ENCODE results near the gene TAC1.
"Not testable (repeated sequence)": the region's sequence is repeated elsewhere in the genome, so short reads cannot be mapped to it uniquely, and the experiment has no call there.

Gene TAC1, protein sequence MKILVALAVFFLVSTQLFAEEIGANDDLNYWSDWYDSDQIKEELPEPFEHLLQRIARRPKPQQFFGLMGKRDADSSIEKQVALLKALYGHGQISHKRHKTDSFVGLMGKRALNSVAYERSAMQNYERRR

DNA sequence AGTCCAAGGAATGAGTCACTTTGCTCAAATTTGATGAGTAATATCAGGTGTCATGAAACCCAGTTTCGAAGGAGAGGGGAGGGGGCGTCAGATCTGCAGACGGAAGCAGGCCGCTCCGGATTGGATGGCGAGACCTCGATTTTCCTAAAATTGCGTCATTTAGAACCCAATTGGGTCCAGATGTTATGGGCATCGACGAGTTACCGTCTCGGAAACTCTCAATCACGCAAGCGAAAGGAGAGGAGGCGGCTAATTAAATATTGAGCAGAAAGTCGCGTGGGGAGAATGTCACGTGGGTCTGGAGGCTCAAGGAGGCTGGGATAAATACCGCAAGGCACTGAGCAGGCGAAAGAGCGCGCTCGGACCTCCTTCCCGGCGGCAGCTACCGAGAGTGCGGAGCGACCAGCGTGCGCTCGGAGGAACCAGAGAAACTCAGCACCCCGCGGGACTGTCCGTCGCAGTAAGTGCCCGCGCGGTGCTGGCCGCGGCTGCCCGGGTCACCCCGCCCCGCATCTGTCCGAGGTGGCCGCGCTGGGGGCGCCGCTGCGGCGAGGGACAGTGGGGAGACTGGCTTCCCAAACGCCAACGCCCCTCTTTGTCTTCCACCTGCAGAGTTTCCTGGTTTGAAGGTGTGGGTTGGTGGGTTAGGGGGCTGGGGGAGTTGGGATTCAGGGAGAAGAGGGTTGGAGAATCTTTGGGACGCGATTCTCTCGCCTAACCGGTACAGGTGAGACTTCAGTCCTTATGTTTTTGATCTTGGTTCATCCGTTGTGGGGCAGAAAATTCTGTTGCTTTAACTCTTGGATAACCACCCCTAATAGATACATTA is at the start of gene TAC1:
Gene TAC1 (plus strand): TSS at position 351 of the 829 bp plus-strand sequence. CDS start 527 bp downstream, outside the sequence.
- no peak for DNase-seq (ENCODE audit: low spot score)

DNA sequence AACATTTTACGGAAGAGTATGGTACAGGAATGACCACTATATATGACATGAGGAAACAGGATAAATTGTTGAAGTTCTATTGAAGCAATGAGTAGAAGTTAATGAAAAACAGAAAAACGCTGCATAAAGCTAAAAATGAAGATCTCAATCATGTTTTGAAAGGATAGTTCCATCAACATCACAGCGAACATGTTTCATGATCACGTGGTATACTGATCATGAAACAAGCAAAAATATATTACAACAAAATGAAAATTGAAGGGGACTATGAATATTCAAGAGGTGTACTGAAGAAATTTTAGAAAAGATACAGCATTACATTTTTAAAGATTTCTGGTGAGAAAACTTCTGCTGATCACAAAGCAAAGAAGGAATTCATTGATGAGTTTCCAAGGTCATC is 45.9 kb upstream of the TAC1 start:
- no peak for DNase-seq (ENCODE audit: low spot score)

DNA sequence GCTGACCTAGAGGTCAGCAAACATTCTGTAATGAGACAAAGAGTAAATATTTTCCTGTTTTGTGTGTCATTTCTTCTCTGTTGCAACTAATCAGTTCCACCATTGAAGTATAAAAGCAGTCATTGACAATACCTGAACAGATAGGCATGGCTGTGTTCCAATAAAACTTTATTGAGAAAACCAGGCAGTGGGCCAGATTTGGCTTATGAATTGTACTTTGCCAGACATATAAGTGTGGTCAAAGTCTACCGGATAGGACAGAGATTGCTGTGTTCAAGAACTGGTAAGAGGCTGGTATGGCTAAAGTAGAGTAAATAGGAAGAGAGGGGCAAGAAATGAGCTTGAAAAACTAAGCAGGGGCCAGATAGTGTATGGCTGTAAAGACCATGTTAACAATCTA is 38.3 kb upstream of the TAC1 start:
- no peak for DNase-seq (ENCODE audit: low spot score)

DNA sequence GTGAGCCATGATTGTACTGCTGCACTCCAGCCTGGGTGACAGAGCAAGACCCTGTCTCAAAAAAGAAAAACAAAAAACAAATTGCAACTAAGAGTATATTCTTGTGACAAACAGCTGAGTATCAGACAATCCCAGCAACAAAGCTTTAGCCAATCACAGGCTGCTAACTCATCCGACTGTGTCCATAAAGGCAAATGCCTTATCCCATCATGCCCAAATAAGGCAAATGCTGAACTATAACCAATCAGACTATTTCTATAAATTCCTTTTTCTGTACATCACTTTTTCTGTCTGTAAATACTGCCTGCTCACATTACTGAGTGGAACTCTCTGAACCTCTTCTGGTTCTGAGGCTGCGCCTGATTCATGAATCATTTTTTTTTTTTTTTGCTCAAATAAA is 37.5 kb upstream of the TAC1 start:
- no peak for DNase-seq (ENCODE audit: low spot score)

DNA sequence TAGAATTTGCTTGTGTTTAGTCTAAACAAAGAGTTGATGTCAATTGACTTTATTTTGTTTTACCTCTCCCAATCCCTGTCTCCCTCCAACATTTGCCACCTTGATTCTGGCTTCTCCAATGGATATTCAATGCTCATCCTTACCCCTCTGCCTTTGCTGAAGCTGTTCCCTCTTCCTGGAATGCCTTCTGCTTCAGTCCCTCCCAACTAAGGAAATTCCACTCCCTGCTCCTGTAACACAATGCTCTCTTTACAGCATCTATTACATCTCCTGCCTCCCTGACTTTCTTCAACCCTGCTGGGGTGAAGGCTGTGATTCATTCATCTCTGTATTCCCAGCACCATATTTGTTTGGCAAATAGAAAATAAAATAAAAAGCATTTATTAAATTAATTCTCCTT is 34.5 kb upstream of the TAC1 start:
- DNase-seq (ENCODE audit: low spot score), result no peak

DNA sequence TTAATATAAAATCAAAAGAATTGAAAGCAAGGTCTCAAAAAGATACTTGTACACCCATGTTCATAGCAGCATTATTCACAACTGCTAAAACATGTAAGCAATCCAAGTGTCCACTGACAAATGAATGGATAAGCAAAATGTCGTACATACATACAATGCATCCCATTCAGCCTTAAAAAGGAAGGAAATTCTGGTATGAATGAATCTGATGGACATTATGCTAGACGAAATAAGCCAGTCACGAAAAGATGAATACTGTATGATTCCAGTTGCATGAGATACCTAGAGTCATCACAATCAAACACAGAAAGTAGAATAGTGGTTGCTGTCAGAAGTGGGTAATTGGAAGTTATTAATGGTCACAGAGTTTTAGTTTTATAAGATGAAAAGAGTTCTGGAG is 9.5 kb upstream of the TAC1 start:
- DNase-seq (ENCODE audit: low spot score), result no peak

DNA sequence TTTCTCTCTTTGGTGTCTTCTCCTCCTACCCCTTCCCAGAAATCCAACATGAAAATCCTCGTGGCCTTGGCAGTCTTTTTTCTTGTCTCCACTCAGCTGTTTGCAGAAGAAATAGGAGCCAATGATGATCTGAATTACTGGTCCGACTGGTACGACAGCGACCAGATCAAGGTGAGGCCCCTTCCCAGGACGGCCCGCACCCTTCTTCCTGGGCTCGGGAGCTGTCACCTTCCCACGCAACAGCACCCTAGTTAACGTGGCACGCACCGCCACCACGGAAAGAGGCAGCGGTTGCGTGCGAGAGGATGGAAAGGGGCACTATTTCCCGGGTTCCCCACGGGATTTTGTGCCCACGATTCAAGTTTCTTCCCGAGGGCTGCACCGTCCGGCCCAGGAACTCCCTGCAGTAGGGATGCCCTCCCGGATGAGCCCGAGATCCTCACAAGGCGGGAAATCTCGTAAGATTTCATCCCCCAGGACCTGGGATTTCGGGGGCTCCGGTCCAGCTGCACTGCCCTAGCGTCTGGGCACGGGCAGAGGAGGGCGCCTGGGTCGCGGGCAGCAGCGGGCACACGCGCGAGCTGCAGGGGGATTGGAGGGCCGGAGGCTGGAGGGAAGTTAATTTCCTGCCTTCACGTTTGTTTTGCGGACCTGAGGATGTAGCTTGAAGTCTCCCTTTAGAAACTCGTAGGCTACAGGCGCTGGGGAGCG is 834 bp downstream of the TAC1 start:
- DNase-seq (ENCODE audit: low spot score), result no peak

DNA sequence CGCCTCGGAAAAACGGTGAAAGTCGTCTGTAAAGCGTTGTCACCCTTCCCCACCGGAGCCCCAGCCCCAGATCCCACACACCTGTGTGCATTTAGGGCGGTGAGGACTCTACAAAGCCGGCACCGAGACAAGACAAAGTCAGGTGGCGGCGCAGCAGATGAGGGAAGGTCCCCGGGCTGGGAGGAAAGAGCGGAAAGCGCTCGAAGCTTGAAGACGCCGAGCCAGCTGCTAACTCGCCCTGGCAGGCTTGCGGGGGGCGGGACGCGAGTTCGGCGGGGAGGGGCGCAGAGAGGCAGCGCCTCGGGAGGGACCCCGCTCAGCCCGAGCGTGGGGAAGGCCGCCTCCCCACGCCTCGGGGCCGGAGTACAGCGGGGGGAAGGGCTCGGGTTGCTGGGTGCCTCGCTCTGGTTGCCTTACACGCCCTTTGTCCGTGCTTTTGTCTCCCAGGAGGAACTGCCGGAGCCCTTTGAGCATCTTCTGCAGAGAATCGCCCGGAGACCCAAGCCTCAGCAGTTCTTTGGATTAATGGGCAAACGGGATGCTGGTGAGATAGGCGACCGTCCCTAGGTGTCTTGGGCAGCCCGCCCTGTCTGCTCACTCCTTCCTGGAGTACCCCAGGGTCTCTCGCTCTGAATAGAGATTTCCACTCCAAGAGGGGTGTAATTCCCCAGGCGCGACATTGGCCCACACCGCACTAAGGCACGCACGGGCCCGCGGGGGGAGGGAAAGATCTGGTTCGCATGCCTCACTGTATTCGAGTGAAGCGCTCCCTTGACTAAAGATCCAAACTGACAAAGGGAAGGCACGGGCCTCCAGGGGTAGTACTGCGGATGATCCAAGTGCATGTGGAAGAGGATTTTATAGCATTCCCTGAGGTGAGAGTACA is 1.6 kb downstream of the TAC1 start:
- no peak for DNase-seq (ENCODE audit: low spot score)

DNA sequence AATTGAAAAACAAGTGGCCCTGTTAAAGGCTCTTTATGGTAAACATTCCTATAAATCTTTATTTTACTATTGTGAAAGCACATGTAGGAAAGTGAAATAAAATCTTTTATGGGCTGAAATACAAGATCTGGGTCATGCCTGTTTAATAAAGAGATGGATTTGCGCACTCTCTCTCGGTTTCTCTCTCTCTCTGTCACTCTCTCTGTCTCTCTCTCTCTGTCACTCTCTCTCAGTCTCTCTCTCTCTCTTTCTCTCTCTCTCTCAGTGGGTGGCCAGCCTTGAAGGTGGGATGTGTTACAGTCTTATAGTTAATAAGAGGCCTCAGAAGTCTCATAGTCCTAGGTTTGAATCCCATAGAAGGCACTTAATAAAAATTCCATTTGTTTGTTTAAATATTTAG is 2.4 kb downstream of the TAC1 start:
- no peak for DNase-seq (ENCODE audit: low spot score)

DNA sequence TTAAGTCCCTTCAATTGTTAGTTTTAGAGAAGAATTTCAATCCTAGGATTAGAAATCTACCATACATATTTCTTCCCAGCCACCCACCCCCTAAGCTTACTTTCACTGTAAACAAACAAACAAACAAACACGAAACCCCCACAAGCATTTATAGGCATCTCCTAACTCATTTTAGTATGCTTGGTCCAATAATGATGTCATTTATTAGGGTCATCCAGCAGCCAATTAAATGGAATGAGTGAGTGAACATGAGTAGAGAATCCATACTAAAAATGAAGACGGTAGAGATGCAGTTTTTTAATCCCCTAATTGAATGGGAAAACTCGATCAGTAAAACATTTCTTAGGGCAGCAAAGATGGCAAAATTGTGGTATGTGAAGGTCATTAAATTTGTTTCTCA is 3.2 kb downstream of the TAC1 start:
- DNase-seq (ENCODE audit: low spot score), result no peak

DNA sequence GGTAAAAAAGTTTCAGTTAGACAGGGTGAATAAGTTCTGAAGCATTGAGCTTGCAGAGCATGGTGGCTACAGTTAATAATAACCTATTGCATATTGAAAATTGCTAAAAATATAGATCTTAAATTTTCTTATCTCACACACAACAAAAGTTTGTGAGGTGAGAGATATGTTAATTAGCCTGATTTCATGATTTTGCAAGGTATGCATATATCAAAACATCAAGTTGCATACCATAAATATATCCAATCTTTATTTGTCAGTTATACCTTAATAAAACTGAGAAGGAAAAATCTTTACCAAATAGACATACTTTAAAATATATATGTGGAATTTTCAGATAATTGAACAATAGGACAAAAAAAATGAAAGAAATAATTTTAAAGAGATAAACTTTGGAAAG is 16.6 kb downstream of the TAC1 start:
- DNase-seq (ENCODE audit: low spot score), result no peak

DNA sequence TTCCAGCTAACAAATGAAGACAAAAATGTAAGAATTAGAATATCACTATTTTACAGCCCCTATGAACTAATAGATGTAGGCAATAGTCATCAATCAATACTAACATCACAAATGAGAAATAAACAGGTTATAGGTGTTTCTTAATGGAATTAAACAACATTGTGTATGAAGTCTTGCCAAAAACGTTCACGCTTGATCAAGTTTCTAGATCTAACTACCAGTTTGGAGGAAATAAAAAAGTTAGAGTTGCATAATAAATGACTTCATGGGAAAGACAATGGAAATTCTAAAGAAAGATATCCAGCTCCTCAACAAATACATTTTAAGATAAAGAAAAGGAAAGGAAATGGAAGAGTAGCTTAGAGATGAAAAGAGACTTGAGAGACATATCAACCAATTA is 19.7 kb downstream of the TAC1 start:
- no peak for DNase-seq (ENCODE audit: low spot score)

DNA sequence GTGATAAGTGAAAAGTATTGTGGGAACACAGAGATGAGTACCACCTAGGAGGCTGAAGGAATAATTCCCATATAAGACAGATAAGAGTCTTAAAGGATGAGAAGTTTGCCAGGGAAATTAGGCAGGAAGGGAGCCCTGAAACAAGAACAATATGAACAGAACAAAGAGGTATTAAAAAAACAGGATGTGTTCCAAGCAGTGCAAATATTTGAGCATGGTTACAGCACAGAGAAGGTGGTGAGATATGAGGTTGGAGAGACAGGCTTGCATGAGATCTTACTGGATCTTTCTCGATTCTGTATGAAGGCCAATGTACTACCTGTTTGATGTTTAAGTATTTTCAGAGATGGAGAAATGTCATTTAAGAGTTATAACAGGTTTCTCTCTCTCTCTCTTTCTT is 20.3 kb downstream of the TAC1 start:
- DNase-seq (ENCODE audit: low spot score), result no peak

DNA sequence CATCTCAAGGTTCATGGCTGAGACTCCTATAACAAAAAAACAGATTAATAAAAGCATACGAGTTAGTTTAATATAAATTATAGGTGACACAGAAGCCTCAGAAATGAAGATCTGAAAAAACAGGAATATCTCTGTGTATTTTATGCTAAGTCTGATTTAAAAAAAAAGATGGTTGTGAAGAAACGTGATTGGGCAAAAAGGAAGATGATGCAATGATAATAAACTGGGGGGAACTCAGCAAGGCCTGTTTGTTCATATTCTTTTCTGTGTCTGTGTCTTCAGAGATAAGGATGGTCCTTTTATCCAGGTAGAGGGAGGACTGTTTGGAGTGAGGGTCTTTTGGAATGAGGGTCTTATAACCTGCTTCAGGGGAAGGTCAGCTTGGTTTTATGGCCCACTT is 25.9 kb downstream of the TAC1 start:
- DNase-seq (ENCODE audit: low spot score), result no peak

DNA sequence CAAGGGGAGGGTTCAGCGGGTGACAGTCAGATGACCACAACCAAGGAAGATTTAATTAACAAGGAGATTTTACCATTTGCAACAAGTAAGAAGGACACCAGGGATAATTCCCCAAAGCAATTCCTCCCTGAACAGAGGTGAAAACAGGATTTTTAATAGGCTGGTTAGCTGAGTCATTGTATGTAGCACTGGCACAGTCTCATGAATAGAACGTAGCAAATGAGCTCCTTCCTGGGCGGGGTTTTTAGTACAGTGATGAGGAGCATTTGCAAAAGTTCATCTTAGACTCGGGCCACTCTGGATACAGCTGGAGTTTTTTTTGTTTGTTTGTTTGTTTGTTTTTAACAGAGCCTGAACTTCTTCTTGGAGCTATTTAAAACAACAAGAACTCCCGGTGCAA is 39.0 kb downstream of the TAC1 start:
- peak; percentile 25 for DNase-seq (ENCODE audit: low spot score)

DNA sequence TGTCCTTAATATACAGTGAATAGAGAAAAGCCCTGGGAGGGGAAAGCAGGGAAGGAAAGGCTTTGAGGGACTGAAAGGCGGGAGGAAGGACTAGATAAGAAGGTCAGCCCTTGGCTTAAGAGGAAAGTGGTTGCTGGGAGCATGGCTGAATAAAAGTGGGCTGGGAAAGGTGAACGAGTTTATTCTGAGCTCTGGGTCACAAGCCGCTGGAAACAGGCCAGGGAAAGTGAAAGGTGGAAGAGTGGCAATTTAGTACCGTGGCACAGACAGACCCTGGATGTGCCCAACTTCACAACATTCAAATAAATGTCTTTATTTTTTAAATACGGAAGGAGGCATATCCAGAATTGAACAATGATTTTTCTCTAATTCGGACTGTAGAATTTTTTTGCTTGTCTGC is 39.7 kb downstream of the TAC1 start:
- DNase-seq (ENCODE audit: low spot score), result no peak

DNA sequence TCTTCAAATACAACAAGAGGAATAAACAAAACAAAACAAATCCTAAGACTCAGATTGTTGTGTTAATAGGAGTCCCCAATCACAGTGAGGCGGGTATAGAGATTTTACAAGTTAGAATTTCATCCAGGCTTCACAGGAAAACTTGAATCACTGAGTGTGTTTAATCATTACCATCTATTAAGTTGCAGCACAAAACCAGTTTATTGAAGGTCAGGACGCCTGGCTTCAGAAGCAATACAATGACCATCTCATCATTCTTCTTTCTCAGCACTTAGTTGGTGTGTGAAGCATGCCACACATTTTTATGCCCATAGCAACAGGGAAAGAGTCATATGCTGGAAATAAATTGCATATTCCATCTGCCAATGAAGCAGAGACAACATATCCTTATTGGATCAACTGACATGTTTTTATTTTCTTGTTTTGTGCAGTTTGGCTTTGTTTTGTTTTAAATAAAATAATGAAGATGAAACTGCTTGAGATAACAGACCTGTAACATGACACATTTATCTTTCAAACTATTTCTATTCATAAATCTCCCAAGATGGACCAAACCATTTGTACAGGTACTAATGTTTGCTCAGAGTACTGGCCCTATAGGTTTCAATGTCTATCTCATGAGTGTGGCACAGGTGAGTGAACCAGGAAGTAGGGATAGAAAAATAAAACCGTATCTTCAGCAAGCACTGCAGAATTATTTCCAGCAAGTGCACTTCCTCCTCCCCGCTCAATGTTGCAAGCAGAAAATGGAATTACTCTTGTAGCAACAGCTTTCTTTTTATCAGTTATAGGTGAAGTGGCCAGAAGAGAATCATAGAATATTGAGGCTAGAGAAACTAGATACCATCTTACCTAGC is 40.4 kb downstream of the TAC1 start:
- peak; percentile 57 for DNase-seq (ENCODE audit: low spot score)

DNA sequence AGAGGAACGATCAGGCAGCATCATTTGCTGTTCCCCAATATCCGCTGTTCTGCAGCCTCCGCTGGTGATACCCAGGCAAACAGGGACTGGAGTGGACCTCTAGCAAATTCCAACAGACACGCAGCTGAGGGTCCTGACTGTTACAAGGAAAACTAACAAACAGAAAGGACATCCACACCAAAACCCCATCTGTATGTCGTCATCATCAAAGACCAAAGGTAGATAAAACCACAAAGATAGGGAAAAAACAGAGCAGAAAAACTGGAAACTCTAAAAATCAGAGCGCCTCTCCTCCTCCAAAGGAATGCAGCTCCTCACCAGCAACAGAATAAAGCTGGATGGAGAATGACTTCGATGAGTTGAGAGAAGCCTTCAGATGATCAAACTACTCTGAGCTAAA is 54.5 kb downstream of the TAC1 start:
- not testable (repeated sequence) for DNase-seq (ENCODE audit: low spot score)

Data from LoVo (cell line).